Liver (tissue), 3 donors: ENCODE data around the gene NCKIPSD.

Experiments used
- CTCF ChIP-seq: fragments of 150-350 bp; IDR thresholded peaks from 2 replicates; pipeline ENCODE4 v1.5.1; 2017; ENCODE audit warnings: improper control_type of control experiment, low read depth, low read length; ENCODE audit not compliant: missing input control
- EGR1 ChIP-seq, 2 donors: IDR thresholded peaks; 2 replicates each; pipeline ENCODE4 v1.6.1; 2016 to 2018; ENCODE audit warnings: antibody characterized with exemption in 2 of 2, low read depth in 2 of 2
- NR2F2 ChIP-seq: IDR thresholded peaks from 2 replicates; pipeline ENCODE4 v1.6.1; 2016; ENCODE audit warnings: antibody characterized with exemption
- RAD21 ChIP-seq, 2 donors: IDR thresholded peaks; 2 replicates each; pipeline ENCODE4 v1.6.1; 2016; ENCODE audit warnings: antibody characterized with exemption in 2 of 2, mild to moderate bottlenecking in 2 of 2
- SP1 ChIP-seq: IDR thresholded peaks from 2 replicates; pipeline ENCODE4 v1.6.1; 2018; ENCODE audit warnings: antibody characterized with exemption, mild to moderate bottlenecking
- TAF1 ChIP-seq: conservative IDR thresholded peaks from 2 replicates; pipeline ENCODE4 v1.6.1; 2016; ENCODE audit warnings: antibody characterized with exemption, mild to moderate bottlenecking
- YY1 ChIP-seq: IDR thresholded peaks from 2 replicates; pipeline ENCODE4 v1.6.1; 2016; ENCODE audit warnings: antibody characterized with exemption, mild to moderate bottlenecking
- TF ChIP-seq, protein P1 (sequence below): IDR thresholded peaks from 2 replicates; pipeline ENCODE4 v1.6.1; 2016; ENCODE audit warnings: antibody characterized with exemption
- TF ChIP-seq, protein P2 (sequence below): IDR thresholded peaks from 2 replicates; pipeline ENCODE4 v1.6.1; 2016; ENCODE audit warnings: antibody characterized with exemption
- donor health status: healthy.
- donor health status: healthy.

GRCh38 chr3:48709051-48709461, 23.3 kb upstream of the NCKIPSD start:
- no peak for TF ChIP-seq CTCF
- no peak for TF ChIP-seq SP1
- no peak for TF ChIP-seq NR2F2
- TF ChIP-seq, protein P1, sequence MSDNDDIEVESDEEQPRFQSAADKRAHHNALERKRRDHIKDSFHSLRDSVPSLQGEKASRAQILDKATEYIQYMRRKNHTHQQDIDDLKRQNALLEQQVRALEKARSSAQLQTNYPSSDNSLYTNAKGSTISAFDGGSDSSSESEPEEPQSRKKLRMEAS = no peak
- no peak for TF ChIP-seq EGR1 (IDR thresholded peaks at IDR 0.05; ENCODE audit: low read depth in 2 of 2)
- TF ChIP-seq, protein P2, sequence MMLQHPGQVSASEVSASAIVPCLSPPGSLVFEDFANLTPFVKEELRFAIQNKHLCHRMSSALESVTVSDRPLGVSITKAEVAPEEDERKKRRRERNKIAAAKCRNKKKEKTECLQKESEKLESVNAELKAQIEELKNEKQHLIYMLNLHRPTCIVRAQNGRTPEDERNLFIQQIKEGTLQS = no peak
- TF ChIP-seq YY1 = no peak
- no peak for TF ChIP-seq RAD21 (IDR thresholded peaks at IDR 0.05)
- no peak for TF ChIP-seq TAF1
